Measurements from ENCODE around the gene SP9.

Gene SP9

DNA sequence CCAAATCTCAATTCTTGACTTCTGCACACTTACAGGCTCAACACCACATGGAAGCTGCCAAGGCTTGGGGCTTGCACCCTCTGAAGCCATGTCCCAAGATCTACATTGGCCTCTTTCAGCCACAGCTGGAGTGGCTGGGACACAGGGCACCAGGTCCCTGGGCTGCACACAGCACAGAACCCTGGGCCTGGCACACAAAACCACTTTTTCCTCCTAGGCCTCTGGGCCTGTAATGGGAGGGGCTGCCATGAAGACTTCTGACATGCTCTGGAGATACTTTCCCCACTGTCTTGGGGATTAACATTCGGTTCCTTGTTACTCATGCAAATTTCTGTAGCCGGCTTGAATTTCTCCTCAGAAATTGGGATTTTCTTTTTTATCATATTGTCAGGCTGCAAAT is 29.9 kb downstream of the SP9 start:
- no peak overlapping the region for H3K4me2 ChIP-seq
- H3K9me3 ChIP-seq = peaks cover 50% of the 10 kb centered on the region
- H3K27me3 ChIP-seq = no peaks in the 10 kb centered on the region
- 0 out of 2 replicates have a peak, but pooled peaks cover 12% of the 10 kb centered on the region for H4K20me1 ChIP-seq
- H3K27ac ChIP-seq = no peak overlapping the region
- peaks cover 82% of the 10 kb centered on the region for H3K36me3 ChIP-seq
- H3K4me3 ChIP-seq = 0 out of 2 replicates have a peak overlapping the region, but pooled peaks have one; percentile 25
- TF ChIP-seq Cebpa-rat (IDR thresholded peaks at IDR 0.05) = no peak
- no peak overlapping the region for H3K9ac ChIP-seq
- no peaks in the 10 kb centered on the region for H3K4me1 ChIP-seq

- Histone ChIP-seq H3K36me3 (peaks cover 85% of the 10 kb centered on the region), H3K9ac (no peak overlapping the region), H3K27me3 (no peaks in the 10 kb centered on the region), H3K27ac (no peak overlapping the region), H3K4me1 (no peaks in the 10 kb centered on the region), H3K9me3 (peaks cover 45% of the 10 kb centered on the region), H3K4me3 (no peak overlapping the region), H4K20me1 (0 out of 2 replicates have a peak, but pooled peaks cover 12% of the 10 kb centered on the region), H3K4me2 (no peak overlapping the region)
- no peak for TF ChIP-seq Cebpa-rat (IDR thresholded peaks at IDR 0.05)
Observed at GRCh38 chr2:174365571-174365970, 30.8 kb downstream of the SP9 start.

- Histone ChIP-seq H3K4me3 (no peak overlapping the region), H4K20me1 (0 out of 2 replicates have a peak, but pooled peaks cover 12% of the 10 kb centered on the region), H3K27me3 (no peaks in the 10 kb centered on the region), H3K4me1 (no peaks in the 10 kb centered on the region), H3K4me2 (no peak overlapping the region), H3K36me3 (peaks cover 71% of the 10 kb centered on the region), H3K9me3 (peaks cover 34% of the 10 kb centered on the region), H3K27ac (no peak overlapping the region), H3K9ac (no peak overlapping the region)
- no peak for TF ChIP-seq Cebpa-rat (IDR thresholded peaks at IDR 0.05)
Observed at GRCh38 chr2:174368691-174369090, 33.9 kb downstream of the SP9 start.

GRCh38 chr2:174376967-174377366 is 42.2 kb downstream of the SP9 start:
- Histone ChIP-seq H3K27ac (no peak overlapping the region), H3K4me3 (no peak overlapping the region), H3K9me3 (no peaks in the 10 kb centered on the region), H3K4me1 (no peaks in the 10 kb centered on the region), H4K20me1 (peaks cover 15% of the 10 kb centered on the region; the same call in 1 of the 2 replicates), H3K36me3 (peaks cover 76% of the 10 kb centered on the region), H3K4me2 (no peak overlapping the region), H3K27me3 (no peaks in the 10 kb centered on the region), H3K9ac (no peak overlapping the region)
- no peak for TF ChIP-seq Cebpa-rat (IDR thresholded peaks at IDR 0.05)

GRCh38 chr2:174383796-174384195 is 49.0 kb downstream of the SP9 start:
- TF ChIP-seq Cebpa-rat (IDR thresholded peaks at IDR 0.05) = no peak
- Histone ChIP-seq H3K27ac (no peak overlapping the region), H3K27me3 (no peaks in the 10 kb centered on the region), H3K4me3 (no peak overlapping the region), H4K20me1 (peaks cover 70% of the 10 kb centered on the region), H3K4me1 (0 out of 2 replicates have a peak, but pooled peaks cover 4% of the 10 kb centered on the region), H3K9me3 (no peaks in the 10 kb centered on the region), H3K36me3 (peaks cover 73% of the 10 kb centered on the region), H3K9ac (no peak overlapping the region), H3K4me2 (no peak overlapping the region)

GRCh38 chr2:174385201-174385600 is 50.4 kb downstream of the SP9 start:
- no peak overlapping the region for H3K4me2 ChIP-seq
- H3K9me3 ChIP-seq = no peaks in the 10 kb centered on the region
- no peak overlapping the region for H3K4me3 ChIP-seq
- TF ChIP-seq Cebpa-rat (IDR thresholded peaks at IDR 0.05) = no peak
- no peaks in the 10 kb centered on the region for H3K27me3 ChIP-seq
- H4K20me1 ChIP-seq = peaks cover 84% of the 10 kb centered on the region
- H3K36me3 ChIP-seq = peaks cover 76% of the 10 kb centered on the region
- H3K27ac ChIP-seq = no peak overlapping the region
- H3K4me1 ChIP-seq = 0 out of 2 replicates have a peak, but pooled peaks cover 4% of the 10 kb centered on the region
- no peak overlapping the region for H3K9ac ChIP-seq

Measured in BLaER1 (cell line).